Endothelial cell of umbilical vein (primary cell): ENCODE data around the gene KDM5B. TPM values are rescaled to one million over a fixed set of nuclear protein-coding genes. Genes with fewer than 3 reads are reported as not detected.

Experiments used
- BruUV-seq: library from RNA; stranded (reverse); fragments of 400-500 nt; replicated peaks from 2 replicates; lab custom pipeline; 2021; lab: Mats Ljungman, UMichigan
- CTCF ChIA-PET: fragments of 300-600, 350-600 bp; sonication (Branson Sonifier 250); formaldehyde crosslinking; loops from one replicate; lab custom pipeline; 2021; ENCODE audit warnings: antibody characterized with exemption, inconsistent platforms; lab: Charles Lee
- POLR2A ChIA-PET: fragments of 300-600, 350-600 bp; sonication (Branson Sonifier 250); formaldehyde crosslinking; loops from one replicate; lab custom pipeline; 2021; ENCODE audit warnings: antibody characterized with exemption, inconsistent platforms; lab: Charles Lee
- DNase-seq: peaks from one replicate; pipeline ENCODE4 v3.0.0-alpha.2; 2011; ENCODE audit warnings: low read depth, low spot score
- FAIRE-seq: peaks from 2 replicates; lab custom pipeline; 2011; peaks lifted over from hg19 to GRCh38; lab: Jason Lieb, UNC
- H2AFZ ChIP-seq: 2 replicates; pipeline ENCODE4 v1.6.0; 2012; ENCODE audit warnings: low read depth, low read length, control low read depth, inconsistent platforms
- H3K27ac ChIP-seq: 2 replicates; pipeline ENCODE4 v1.5.1; 2011; ENCODE audit warnings: low read depth, mild to moderate bottlenecking, control low read depth, low read length, moderate library complexity; ENCODE audit not compliant: insufficient read depth
- H3K27me3 ChIP-seq, 2 experiments: 2 replicates each; pipeline versions ENCODE4 v1.6.0 to v1.6.1; 2011; ENCODE audit warnings: low read length in 2 of 2, mixed read lengths in 1 of 2; ENCODE audit not compliant: control insufficient read depth in 2 of 2, insufficient read depth in 2 of 2
- H3K36me3 ChIP-seq, 2 experiments: 2 replicates in 1 of 2; 3 replicates in 1 of 2; pipeline ENCODE4 v1.5.1; 2011; ENCODE audit warnings: low read length in 2 of 2, mild to moderate bottlenecking in 1 of 2, moderate library complexity in 1 of 2; ENCODE audit not compliant: control insufficient read depth in 2 of 2, insufficient read depth in 2 of 2; ENCODE audit errors: extremely low read depth in 1 of 2
- H3K4me1 ChIP-seq: 3 replicates; pipeline ENCODE4 v1.5.1; 2011; ENCODE audit warnings: mild to moderate bottlenecking, low read length; ENCODE audit not compliant: control insufficient read depth, insufficient read depth; ENCODE audit errors: extremely low read depth
- H3K4me2 ChIP-seq: 2 replicates; pipeline ENCODE4 v1.6.1; 2011; ENCODE audit warnings: low read length, control low read depth, mixed read lengths; ENCODE audit not compliant: insufficient read depth
- H3K4me3 ChIP-seq, 3 experiments: fragments of 200-600 bp in 1 of 3; sonication (generic), shearing (Covaris generic) in 1 of 3; replicated peaks in 1 of 3; 2 replicates each; pipeline ENCODE4 v1.5.1; 2011 to 2016; ENCODE audit warnings: control low read depth in 3 of 3, low read length in 3 of 3, mild to moderate bottlenecking in 2 of 3, inconsistent platforms in 1 of 3, low read depth in 1 of 3, moderate library complexity in 1 of 3; ENCODE audit not compliant: insufficient read depth in 1 of 3
- H3K79me2 ChIP-seq: 2 replicates; pipeline ENCODE4 v1.6.0; 2012; ENCODE audit warnings: low read length, inconsistent platforms; ENCODE audit not compliant: control insufficient read depth, insufficient read depth
- H3K9ac ChIP-seq: replicated peaks from 2 replicates; pipeline ENCODE3; 2011; ENCODE audit warnings: low read length, control low read depth; ENCODE audit not compliant: insufficient read depth; ENCODE audit errors: extremely low read depth
- H3K9me1 ChIP-seq: replicated peaks from 3 replicates; pipeline ENCODE4 v1.6.0; 2011; ENCODE audit warnings: mild to moderate bottlenecking, low read length; ENCODE audit not compliant: control insufficient read depth, insufficient read depth; ENCODE audit errors: extremely low read depth
- H3K9me3 ChIP-seq: replicated peaks from 2 replicates; pipeline ENCODE4 v1.5.1; 2012; ENCODE audit warnings: low read length, inconsistent platforms; ENCODE audit not compliant: control insufficient read depth, insufficient read depth
- H4K20me1 ChIP-seq: replicated peaks from 2 replicates; pipeline ENCODE3; 2011; ENCODE audit warnings: mild to moderate bottlenecking, low read length; ENCODE audit not compliant: control insufficient read depth, insufficient read depth; ENCODE audit errors: extremely low read depth
- EZH2 ChIP-seq: IDR thresholded peaks from 2 replicates; pipeline ENCODE4 v1.6.1; 2012; ENCODE audit warnings: borderline replicate concordance, low read depth, mild to moderate bottlenecking, moderate library complexity, low read length, inconsistent platforms; ENCODE audit not compliant: severe bottlenecking
- FOS ChIP-seq: IDR thresholded peaks from 2 replicates; pipeline ENCODE4 v1.6.1; 2011; ENCODE audit warnings: mild to moderate bottlenecking, low read length, moderate library complexity, borderline replicate concordance; ENCODE audit not compliant: insufficient read depth
- GATA2 ChIP-seq: IDR thresholded peaks from 2 replicates; pipeline ENCODE4 v1.7.0; 2011; ENCODE audit warnings: low read depth, mild to moderate bottlenecking, moderate library complexity, mixed read lengths, low read length; ENCODE audit not compliant: insufficient read length, insufficient read depth
- MYC ChIP-seq: IDR thresholded peaks from one replicate; pipeline ENCODE4 v1.6.1; 2011; ENCODE audit warnings: mild to moderate bottlenecking, low read depth, low read length
- POLR2A ChIP-seq: IDR thresholded peaks from 2 replicates; pipeline ENCODE4 v1.6.1; 2012; ENCODE audit warnings: low read depth, mild to moderate bottlenecking, control low read depth, low read length
- dilution Hi-C: fragments of 300-500 bp; cut with MboI; formaldehyde crosslinking; loops from one replicate; pipeline ENCODE4 v1.15.0; 2019; ENCODE audit warnings: low sequenced_read_pairs; ENCODE audit not compliant: extremely low pct_ligation_motif_present
- intact Hi-C: fragments of 100-400 bp; cut with micrococcal nuclease; formaldehyde crosslinking; loops from one replicate; pipeline ENCODE4 v1.10.0; 2022
- polyA plus RNA-seq, 4 experiments: library from polyadenylated mRNA; depleted of rRNA in 3 of 4; stranded (reverse) in 3 of 4; unstranded in 1 of 4; fragments of >200 nt; gene quantifications; 2 replicates each; pipeline versions ENCODE4 v1.2.1 to v1.2.3, GENCODE V29; 2011 to 2012; ENCODE audit warnings: missing spikeins in 1 of 4
- total RNA-seq: library from RNA; stranded (reverse); gene quantifications from 2 replicates; pipeline ENCODE4 v1.2.3, GENCODE V29; 2021

The KDM5B gene
- total and polyA plus RNA-seq, 2 donors (not counting 3 experiments of a cell fraction or from before 2014, with no cell fraction given), result 25.2 to 65.5 TPM

GRCh38 chr1:202812176-202813026, 4.2 kb upstream of the KDM5B start:
- DNase-seq, result no peak
- ChIA-PET CTCF (interaction anchor here (0.8 to 1.2 kb wide), 3 partner anchors 33 to 76 kb away, joined by 3 read pairs; partner anchors contain the start of gene RABIF), POLR2A (no interaction called here)
- TF ChIP-seq MYC (no peak), POLR2A (no peak), EZH2 (no peak), GATA2 (no peak), FOS (no peak)
- Histone ChIP-seq H3K9me3 (no peaks in the 10 kb centered on the region), H3K9ac (no peak overlapping the region), H3K27me3 (peaks cover 12 to 13% of the 10 kb centered on the region in 2 experiments), H3K4me3 (no peak overlapping the region), H4K20me1 (no peaks in the 10 kb centered on the region), H3K27ac (no peak overlapping the region), H3K9me1 (no peaks in the 10 kb centered on the region), H2AFZ (no peak overlapping the region), H3K79me2 (peaks cover 7% of the 10 kb centered on the region), H3K4me2 (no peak overlapping the region), H3K36me3 (no peaks in the 10 kb centered on the region), H3K4me1 (peaks cover 11% of the 10 kb centered on the region)
- intact Hi-C loops (no loop called here), dilution Hi-C loops (no loop called here)
- BruUV-seq, result no TSS peak
- FAIRE-seq, result no peak
